GM23248 (cell line): ENCODE data around the gene ITPKB.

Source experiments
- EZH2 ChIP-seq: fragments of 200-600 bp; sonication (generic); IDR thresholded peaks from 2 replicates; pipeline ENCODE4 v1.6.1; 2018; ENCODE audit warnings: antibody characterized with exemption, mild to moderate bottlenecking; ENCODE audit not compliant: insufficient read depth, poor library complexity, severe bottlenecking
- EZH2phosphoT487 ChIP-seq: fragments of 200-600 bp; sonication (generic); IDR thresholded peaks from 2 replicates; pipeline ENCODE4 v1.6.1; 2018; ENCODE audit warnings: antibody characterized with exemption, moderate library complexity, mild to moderate bottlenecking, low read depth; ENCODE audit not compliant: insufficient read depth

DNA sequence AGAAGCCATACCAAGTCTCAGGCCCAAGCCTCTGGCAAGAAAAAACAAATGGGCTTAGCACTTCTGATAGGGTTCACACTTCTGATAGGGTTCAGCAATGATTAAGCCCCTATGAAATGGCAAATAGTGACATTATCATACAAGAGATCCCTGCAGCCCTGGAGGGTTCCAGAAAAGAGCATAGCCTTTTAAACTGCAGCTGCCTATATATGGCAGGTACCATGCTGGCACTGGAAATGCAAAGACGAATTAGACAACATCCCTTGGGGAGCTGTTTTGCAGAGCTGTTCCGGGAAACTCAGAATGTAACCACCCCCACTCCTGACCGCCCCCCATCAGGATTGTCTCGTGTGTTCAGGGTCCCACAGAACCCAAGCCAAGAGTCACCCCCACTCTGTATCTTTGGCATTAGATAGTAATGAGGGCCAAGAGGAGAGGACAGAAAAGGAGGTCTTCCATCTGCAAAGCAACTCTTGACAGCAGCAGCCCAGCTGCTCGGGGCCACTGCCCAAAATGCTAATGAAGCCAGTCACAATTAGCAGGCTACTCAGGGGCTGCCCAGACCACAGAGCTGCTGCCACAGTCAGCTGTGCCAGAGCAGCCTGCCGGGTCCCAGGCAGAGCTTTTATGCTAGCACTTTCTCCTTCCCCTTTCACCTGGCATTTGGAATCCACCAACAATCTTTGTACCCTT is 50.9 kb downstream of the ITPKB start:
- TF ChIP-seq EZH2, result no peak
- no peak for TF ChIP-seq EZH2phosphoT487
